GM13976 (cell line): ENCODE data around the gene DCHS2.
A peak's percentile ranks its signal among the peaks of the same experiment; 100 is the strongest.

Experiments
- DNase-seq: peaks from one replicate; pipeline ENCODE4 v3.0.0; 2012; ENCODE audit warnings: low spot score
- CTCF ChIP-seq: IDR thresholded peaks from 2 replicates; pipeline ENCODE4 v1.5.1; 2012; ENCODE audit warnings: borderline replicate concordance, mild to moderate bottlenecking; ENCODE audit not compliant: insufficient read depth; ENCODE audit errors: extremely low read depth, missing control alignments, control extremely low read depth
- in situ Hi-C: fragments of 300-500 bp; cut with MboI; formaldehyde crosslinking; loops from one replicate; pipeline ENCODE4 v1.12.0; 2022; ENCODE audit warnings: low sequenced_read_pairs, mixed read lengths, inconsistent platforms; ENCODE audit not compliant: unreplicated experiment

DCHS2 gene

DNA sequence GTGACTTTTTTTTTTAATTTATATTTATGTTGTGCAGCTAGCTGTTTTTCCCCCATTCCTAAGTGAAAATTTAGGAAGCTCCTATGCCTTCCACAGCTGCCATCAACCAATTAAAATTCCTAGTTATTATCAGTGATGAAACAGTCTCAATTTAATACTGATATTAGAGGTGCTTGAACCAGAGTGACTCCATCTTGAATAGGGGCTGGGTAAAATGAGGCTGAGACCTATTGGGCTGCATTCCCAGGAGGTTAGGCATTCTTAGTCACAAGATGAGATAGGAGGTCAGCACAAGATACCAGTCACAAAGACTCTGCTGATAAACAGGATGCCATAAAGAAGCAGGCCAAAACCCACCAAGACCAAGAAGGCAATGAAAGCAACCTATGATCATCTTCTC is 136.7 kb downstream of the DCHS2 start:
- TF ChIP-seq CTCF, result no peak
- in situ Hi-C loops, result no loop called here
- no peak for DNase-seq

DNA sequence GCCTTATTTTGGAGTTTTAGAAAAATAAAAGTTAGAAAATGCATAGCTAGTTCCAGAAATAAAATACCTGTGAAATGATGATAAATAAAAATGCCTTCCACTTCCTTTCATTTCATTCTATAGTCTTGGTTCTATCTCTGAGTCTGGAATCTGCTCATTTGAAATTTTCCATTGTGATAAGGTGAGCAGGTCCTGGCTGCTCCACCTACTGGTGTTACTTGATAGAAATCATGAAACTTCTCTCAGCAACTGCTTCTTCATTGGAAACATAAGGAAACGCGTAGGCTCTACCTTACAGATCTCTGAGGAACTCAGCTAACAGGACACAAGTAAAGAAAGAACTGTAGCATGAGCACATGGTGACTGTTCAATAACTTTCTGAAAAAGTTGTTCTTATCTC is 141.8 kb downstream of the DCHS2 start:
- in situ Hi-C loops, result no loop called here
- no peak for TF ChIP-seq CTCF
- no peak for DNase-seq

- DNase-seq, result no peak
- in situ Hi-C loops, result no loop called here
- TF ChIP-seq CTCF, result no peak
Measured at GRCh38 chr4:154348657-154349056, 142.9 kb downstream of the DCHS2 start.

GRCh38 chr4:154345359-154345758 is 146.2 kb downstream of the DCHS2 start:
- no peak for DNase-seq
- in situ Hi-C loops, result no loop called here
- TF ChIP-seq CTCF, result no peak

DNA sequence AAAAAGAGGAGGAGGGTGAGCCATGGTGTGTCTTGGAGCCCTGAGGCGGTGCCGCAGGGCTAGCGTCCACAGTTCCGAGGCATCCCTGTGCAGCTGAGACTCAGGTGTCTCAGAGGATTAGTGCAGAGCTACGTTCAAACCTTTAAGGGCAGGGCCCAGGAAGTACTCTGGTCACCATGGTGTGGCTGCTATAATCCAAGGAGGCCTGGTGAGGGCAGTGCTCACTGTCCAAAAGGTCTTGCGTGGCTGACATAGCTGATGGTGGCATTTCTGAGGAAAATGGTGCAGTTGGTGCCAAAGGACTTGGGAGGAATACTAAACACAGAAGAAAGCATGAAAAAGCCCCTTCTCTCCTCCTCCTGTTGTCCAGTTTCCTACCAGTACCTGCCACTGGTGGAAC is 146.9 kb downstream of the DCHS2 start:
- in situ Hi-C loops, result no loop called here
- no peak for TF ChIP-seq CTCF
- DNase-seq, result peak; percentile 20

GRCh38 chr4:154343651-154344050 is 147.9 kb downstream of the DCHS2 start:
- DNase-seq, result no peak
- in situ Hi-C loops, result no loop called here
- no peak for TF ChIP-seq CTCF

DNA sequence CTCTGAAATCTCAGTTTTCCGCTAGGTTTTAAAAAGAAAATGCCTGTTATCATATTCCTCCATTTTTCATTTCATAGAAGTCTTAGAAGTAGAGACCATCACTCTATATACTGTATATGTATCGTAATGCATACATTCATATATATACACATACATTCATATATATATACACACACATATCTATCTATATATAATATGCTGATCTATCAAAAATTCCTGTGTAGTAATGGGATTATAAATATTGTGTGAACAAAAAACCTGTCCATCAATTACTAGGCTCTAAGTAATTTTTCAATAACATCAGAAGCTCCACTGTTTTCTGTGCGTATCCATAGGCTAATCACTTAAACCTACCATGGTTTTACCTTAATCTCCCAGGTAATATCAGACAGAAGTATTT is 150.2 kb downstream of the DCHS2 start:
- in situ Hi-C loops, result no loop called here
- TF ChIP-seq CTCF, result no peak
- no peak for DNase-seq
